ENCODE results near the gene SEC22A. TPM values are rescaled to one million over a fixed set of nuclear protein-coding genes. Genes with fewer than 3 reads are reported as not detected.

The SEC22A gene
- total RNA-seq, 2 experiments from 2014 or later = 14.3 to 18.7 TPM

GRCh38 chr3:123286308-123287023 lies 84.7 kb downstream of the SEC22A start:
- CTCF ChIA-PET = interaction anchor here (1.0 to 1.6 kb wide), 3 partner anchors 16 to 51 kb away, joined by 3 to 5 read pairs (median 5); no protein-coding TSS in a partner anchor
- H3K27ac Mint-ChIP-seq = no peak overlapping the region
- intact Hi-C loops (cut with micrococcal nuclease) = no loop called here

GRCh38 chr3:123287051-123287961 lies 85.6 kb downstream of the SEC22A start:
- Mint-ChIP-seq H3K4me1 (ENCODE audit: low read depth) (no peaks in the 10 kb centered on the region), H3K36me3 (ENCODE audit: low read depth) (no peaks in the 10 kb centered on the region), H3K27ac (no peak overlapping the region), H3K4me3 (no peak overlapping the region), H3K9me3 (no peaks in the 10 kb centered on the region), H3K27me3 (ENCODE audit: low read depth) (no peaks in the 10 kb centered on the region)
- CTCF ChIA-PET = interaction anchor here (1.6 to 1.7 kb wide), 2 partner anchors 15 to 20 kb away, joined by 3 to 5 read pairs; no protein-coding TSS in a partner anchor
- DNase-seq = no peak
- intact Hi-C loops (cut with micrococcal nuclease) = no loop called here

More at GRCh38 chr3:123286308-123287023, 84.7 kb downstream of the SEC22A start:
- H3K4me1 Mint-ChIP-seq (ENCODE audit: low read depth) = no peaks in the 10 kb centered on the region
- peak; percentile 64 for DNase-seq
- no peaks in the 10 kb centered on the region for H3K9me3 Mint-ChIP-seq
- H3K36me3 Mint-ChIP-seq (ENCODE audit: low read depth) = no peaks in the 10 kb centered on the region
- H3K27me3 Mint-ChIP-seq (ENCODE audit: low read depth) = no peaks in the 10 kb centered on the region
- H3K4me3 Mint-ChIP-seq = no peak overlapping the region

GRCh38 chr3:123287962-123288302 lies 86.2 kb downstream of the SEC22A start:
- H3K27me3 Mint-ChIP-seq (ENCODE audit: low read depth) = no peaks in the 10 kb centered on the region
- no peak overlapping the region for H3K27ac Mint-ChIP-seq
- DNase-seq = no peak
- intact Hi-C loops (cut with micrococcal nuclease) = no loop called here
- no peak overlapping the region for H3K4me3 Mint-ChIP-seq
- no peaks in the 10 kb centered on the region for H3K4me1 Mint-ChIP-seq (ENCODE audit: low read depth)
- CTCF ChIA-PET = interaction anchor here (1.6 to 1.7 kb wide), 2 partner anchors 15 to 20 kb away, joined by 3 to 5 read pairs; no protein-coding TSS in a partner anchor
- H3K9me3 Mint-ChIP-seq = no peaks in the 10 kb centered on the region
- H3K36me3 Mint-ChIP-seq (ENCODE audit: low read depth) = no peaks in the 10 kb centered on the region

DNA sequence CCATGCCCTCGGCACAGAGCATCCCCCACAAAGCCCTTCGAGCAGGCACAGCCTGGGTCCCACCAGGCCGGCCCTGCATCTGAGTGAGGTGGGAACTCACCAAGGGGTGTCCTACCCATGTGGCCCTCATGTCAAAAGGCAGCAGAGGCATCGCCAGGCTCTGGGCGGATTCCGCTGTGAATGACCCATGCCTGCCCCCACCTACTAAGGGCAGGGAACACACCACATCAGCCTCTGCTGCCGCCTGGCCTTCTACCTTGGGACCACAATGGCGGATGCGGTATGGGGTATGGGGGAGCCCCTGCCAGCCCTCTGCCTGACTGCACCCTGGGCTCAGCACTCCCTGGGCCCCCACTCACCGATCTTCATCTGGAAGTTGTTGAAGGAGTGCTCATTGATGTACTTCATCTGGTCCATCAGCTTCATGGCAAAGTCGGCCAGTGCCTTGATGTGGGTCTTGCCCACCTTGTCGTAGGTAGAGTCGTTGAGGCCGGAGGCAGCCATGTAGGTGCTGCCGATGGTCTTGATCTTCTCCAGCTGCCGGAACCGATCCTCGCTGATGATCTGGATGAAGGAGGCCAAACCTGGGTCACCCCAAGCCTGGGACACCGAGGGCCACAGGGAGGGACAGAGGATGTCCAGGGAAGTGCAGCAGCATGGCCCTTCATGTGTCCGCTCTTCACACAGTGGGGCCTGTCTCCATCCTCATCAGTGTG lies 87.8 kb downstream of the SEC22A start:
- Mint-ChIP-seq H3K27ac (no peak overlapping the region), H3K36me3 (ENCODE audit: low read depth) (no peaks in the 10 kb centered on the region), H3K27me3 (ENCODE audit: low read depth) (no peaks in the 10 kb centered on the region)

GRCh38 chr3:123290107-123290930 lies 88.6 kb downstream of the SEC22A start:
- CTCF ChIA-PET = interaction anchor here (0.6 kb wide), 1 partner anchor 263 kb away, joined by 3 read pairs; the partner anchor contains the start of gene SEMA5B

More for the DNA sequence above, 87.8 kb downstream of the SEC22A start:
- intact Hi-C loops (cut with micrococcal nuclease) = no loop called here
- DNase-seq = no peak
- Mint-ChIP-seq H3K4me1 (ENCODE audit: low read depth) (no peaks in the 10 kb centered on the region), H3K9me3 (no peaks in the 10 kb centered on the region), H3K4me3 (no peak overlapping the region)
- CTCF ChIA-PET = no interaction called here

DNA sequence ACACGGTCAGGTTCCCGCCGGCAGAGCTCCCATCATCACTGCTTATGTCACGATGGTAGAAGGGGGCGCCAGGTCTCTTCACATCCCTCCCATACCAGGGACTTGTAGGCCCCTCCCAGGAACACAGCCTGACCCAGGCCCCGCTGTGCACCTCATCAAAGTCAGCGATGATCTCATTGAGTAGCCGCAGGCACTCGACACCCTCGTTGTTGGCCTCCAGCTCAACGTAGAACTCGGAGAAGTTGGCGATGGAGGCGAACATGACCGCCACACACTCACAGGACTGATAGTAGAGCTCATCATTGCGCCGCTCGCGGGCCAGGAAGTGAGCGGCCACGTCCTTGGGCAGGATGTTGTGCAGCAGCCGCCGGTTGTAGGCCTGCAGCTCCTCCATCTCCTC lies 89.2 kb downstream of the SEC22A start:
- no peak for DNase-seq
- CTCF ChIA-PET = interaction anchor here (0.6 kb wide), 1 partner anchor 264 kb away, joined by 3 read pairs; the partner anchor contains the start of gene SEMA5B
- Mint-ChIP-seq H3K9me3 (no peaks in the 10 kb centered on the region), H3K27me3 (ENCODE audit: low read depth) (no peaks in the 10 kb centered on the region), H3K27ac (no peak overlapping the region), H3K4me3 (no peak overlapping the region), H3K36me3 (ENCODE audit: low read depth) (no peaks in the 10 kb centered on the region), H3K4me1 (ENCODE audit: low read depth) (no peaks in the 10 kb centered on the region)
- intact Hi-C loops (cut with micrococcal nuclease) = no loop called here

More at GRCh38 chr3:123290107-123290930, 88.6 kb downstream of the SEC22A start:
- no peaks in the 10 kb centered on the region for H3K36me3 Mint-ChIP-seq (ENCODE audit: low read depth)
- no peak overlapping the region for H3K27ac Mint-ChIP-seq
- H3K4me3 Mint-ChIP-seq = no peak overlapping the region
- H3K4me1 Mint-ChIP-seq (ENCODE audit: low read depth) = no peaks in the 10 kb centered on the region
- intact Hi-C loops (cut with micrococcal nuclease) = no loop called here
- DNase-seq = no peak
- H3K27me3 Mint-ChIP-seq (ENCODE audit: low read depth) = no peaks in the 10 kb centered on the region
- no peaks in the 10 kb centered on the region for H3K9me3 Mint-ChIP-seq

GRCh38 chr3:123291404-123291803 lies 89.7 kb downstream of the SEC22A start:
- intact Hi-C loops (cut with micrococcal nuclease) = no loop called here
- CTCF ChIA-PET = no interaction called here

GRCh38 chr3:123292321-123293310 lies 90.9 kb downstream of the SEC22A start:
- no peaks in the 10 kb centered on the region for H3K27me3 Mint-ChIP-seq (ENCODE audit: low read depth)
- CTCF ChIA-PET = no interaction called here
- no peaks in the 10 kb centered on the region for H3K36me3 Mint-ChIP-seq (ENCODE audit: low read depth)
- DNase-seq = no peak
- no peak overlapping the region for H3K4me3 Mint-ChIP-seq
- no peaks in the 10 kb centered on the region for H3K9me3 Mint-ChIP-seq
- H3K27ac Mint-ChIP-seq = no peak overlapping the region
- intact Hi-C loops (cut with micrococcal nuclease) = no loop called here
- H3K4me1 Mint-ChIP-seq (ENCODE audit: low read depth) = no peaks in the 10 kb centered on the region

More at GRCh38 chr3:123291404-123291803, 89.7 kb downstream of the SEC22A start:
- DNase-seq = no peak
- no peaks in the 10 kb centered on the region for H3K4me1 Mint-ChIP-seq (ENCODE audit: low read depth)
- no peak overlapping the region for H3K4me3 Mint-ChIP-seq
- H3K9me3 Mint-ChIP-seq = no peaks in the 10 kb centered on the region
- H3K36me3 Mint-ChIP-seq (ENCODE audit: low read depth) = no peaks in the 10 kb centered on the region
- H3K27me3 Mint-ChIP-seq (ENCODE audit: low read depth) = no peaks in the 10 kb centered on the region
- no peak overlapping the region for H3K27ac Mint-ChIP-seq

DNA sequence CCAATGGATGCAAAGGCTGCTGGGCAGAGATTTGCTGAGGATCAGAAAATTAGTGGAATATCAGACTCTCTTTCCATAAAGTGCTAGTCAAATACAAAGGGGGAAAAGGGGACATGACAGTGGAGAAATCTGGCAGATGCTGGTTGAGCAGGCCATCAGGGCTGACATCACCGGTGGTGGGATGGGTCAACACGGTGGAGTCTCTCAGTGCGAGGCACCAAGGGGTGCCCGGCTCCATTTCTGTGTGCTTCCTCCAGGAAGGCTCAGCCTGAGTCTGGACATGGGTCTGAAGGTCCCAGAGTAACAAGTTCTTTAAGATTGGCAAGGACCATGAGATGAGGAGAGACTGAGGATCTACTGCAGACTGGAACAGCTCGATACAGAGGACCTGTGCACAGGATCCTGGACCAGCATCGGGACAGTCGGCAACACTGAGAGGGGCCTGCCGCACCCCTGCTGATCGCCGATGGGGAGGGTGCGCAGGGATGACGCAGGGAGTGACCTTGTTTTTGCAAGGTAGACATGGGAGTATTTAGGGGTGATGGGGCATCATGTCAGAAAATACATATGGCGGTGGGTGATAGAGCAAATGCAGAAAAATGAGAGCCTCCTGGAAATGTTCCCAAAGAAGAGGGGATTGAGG lies 92.7 kb downstream of the SEC22A start:
- Mint-ChIP-seq H3K27me3 (ENCODE audit: low read depth) (no peaks in the 10 kb centered on the region), H3K27ac (no peak overlapping the region), H3K9me3 (no peaks in the 10 kb centered on the region), H3K4me1 (ENCODE audit: low read depth) (no peaks in the 10 kb centered on the region), H3K4me3 (no peak overlapping the region), H3K36me3 (ENCODE audit: low read depth) (no peaks in the 10 kb centered on the region)
- no peak for DNase-seq
- intact Hi-C loops (cut with micrococcal nuclease) = no loop called here
- CTCF ChIA-PET = no interaction called here

DNA sequence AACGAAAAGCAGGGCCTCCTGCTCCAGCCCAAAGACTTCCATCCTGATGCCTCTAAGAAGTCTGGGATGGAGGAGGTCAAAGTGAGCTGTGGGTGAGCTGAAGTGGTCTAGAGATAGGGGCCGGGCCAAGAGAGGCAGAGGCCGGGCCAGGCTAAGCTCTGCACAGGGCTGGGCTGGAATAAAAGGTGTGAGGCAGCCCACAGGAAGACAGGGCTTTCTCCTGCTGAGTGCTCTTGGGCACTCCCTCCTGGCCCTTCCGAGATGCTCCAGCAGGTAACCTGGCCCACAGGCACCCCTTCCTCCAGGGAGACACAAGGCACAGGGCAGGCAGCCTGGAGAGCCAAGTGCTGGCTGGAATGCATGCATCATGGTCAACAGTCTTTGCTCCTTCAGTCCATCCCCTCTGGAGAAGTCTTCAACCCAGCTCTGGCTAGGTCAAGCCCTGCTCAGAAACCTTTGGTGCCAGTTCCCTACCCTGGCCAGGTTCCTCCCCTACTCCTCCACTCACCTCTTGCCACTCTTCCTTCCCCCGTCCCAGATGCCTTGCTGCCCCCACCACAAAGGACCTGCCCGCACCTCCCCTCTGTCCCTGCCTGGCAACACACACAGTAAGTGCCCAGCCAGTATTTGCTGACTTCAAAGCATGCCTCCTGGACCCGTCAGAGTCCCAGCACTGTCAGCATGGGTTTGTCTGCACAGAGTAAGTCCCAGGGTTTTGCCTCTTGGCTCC lies 93.6 kb downstream of the SEC22A start:
- intact Hi-C loops (cut with micrococcal nuclease) = no loop called here
- no peak for DNase-seq

More for the DNA sequence above, 93.6 kb downstream of the SEC22A start:
- Mint-ChIP-seq H3K4me1 (ENCODE audit: low read depth) (no peaks in the 10 kb centered on the region), H3K27ac (no peak overlapping the region), H3K36me3 (ENCODE audit: low read depth) (no peaks in the 10 kb centered on the region), H3K4me3 (no peak overlapping the region), H3K9me3 (no peaks in the 10 kb centered on the region), H3K27me3 (ENCODE audit: low read depth) (no peaks in the 10 kb centered on the region)
- CTCF ChIA-PET = no interaction called here
